ENCODE data around the gene CDKL1.

Gene CDKL1

GRCh38 chr14:50338587-50338986 lies 58.1 kb downstream of the CDKL1 start:
- ATAC-seq (ENCODE audit: insufficient read depth, low read depth) (no peak), DNase-seq (no peak)
- H3K4me2 ChIP-seq (ENCODE audit: insufficient read depth, low read length), result no peak overlapping the region
- TF ChIP-seq EZH2 (IDR thresholded peaks at IDR 0.05; ENCODE audit: borderline replicate concordance, low read depth, low read length, severe bottlenecking) (no peak), CTCF (IDR thresholded peaks at IDR 0.05; ENCODE audit: borderline replicate concordance, extremely low read depth, low read length, poor library complexity, severe bottlenecking) (no peak)
- H3K9me3 ChIP-seq (ENCODE audit: insufficient read depth, low read length, severe bottlenecking), result no peaks in the 10 kb centered on the region
- peaks cover 3% of the 10 kb centered on the region; the same call in 1 of the 2 replicates for H3K36me3 ChIP-seq (ENCODE audit: insufficient read depth, low read length)
- peaks cover 26% of the 10 kb centered on the region for H3K4me1 ChIP-seq (ENCODE audit: insufficient read depth, low read length)
- H3K79me2 ChIP-seq (ENCODE audit: insufficient read depth, low read length), result no peaks in the 10 kb centered on the region
- H3K9ac ChIP-seq (ENCODE audit: low read depth, low read length), result no peak overlapping the region
- no peak overlapping the region for H3K4me3 ChIP-seq (ENCODE audit: low read depth in 1 of 2, low read length in 2 of 2)
- H3K27ac ChIP-seq (ENCODE audit: low read length), result no peak overlapping the region
- no peak overlapping the region for H2AFZ ChIP-seq (ENCODE audit: low read depth, low read length)
- H4K20me1 ChIP-seq (ENCODE audit: insufficient read depth, low read length), result no peaks in the 10 kb centered on the region
- no peaks in the 10 kb centered on the region for H3K27me3 ChIP-seq (ENCODE audit: insufficient read depth, low read length, poor library complexity)

GRCh38 chr14:50335989-50336824 lies 60.5 kb downstream of the CDKL1 start:
- Histone ChIP-seq H3K4me2 (ENCODE audit: insufficient read depth, low read length) (peak overlapping the region; percentile 57), H3K9me3 (ENCODE audit: insufficient read depth, low read length, severe bottlenecking) (no peaks in the 10 kb centered on the region), H2AFZ (ENCODE audit: low read depth, low read length) (peak overlapping the region; percentile 30), H3K79me2 (ENCODE audit: insufficient read depth, low read length) (no peaks in the 10 kb centered on the region), H3K36me3 (ENCODE audit: insufficient read depth, low read length) (peaks cover 19% of the 10 kb centered on the region), H3K27me3 (ENCODE audit: insufficient read depth, low read length, poor library complexity) (no peaks in the 10 kb centered on the region), H3K4me1 (ENCODE audit: insufficient read depth, low read length) (peaks cover 26% of the 10 kb centered on the region), H4K20me1 (ENCODE audit: insufficient read depth, low read length) (no peaks in the 10 kb centered on the region), H3K27ac (ENCODE audit: low read length) (peak overlapping the region; percentile 75), H3K9ac (ENCODE audit: low read depth, low read length) (peak overlapping the region; percentile 37), H3K4me3 (ENCODE audit: low read depth in 1 of 2, low read length in 2 of 2) (peak overlapping the region in 1 of 2 experiments; percentile 26; a peak in 2 of 4 replicates)
- peak; percentile 68 for DNase-seq
- ATAC-seq (ENCODE audit: insufficient read depth, low read depth), result peak; percentile 93
- TF ChIP-seq CTCF (IDR thresholded peaks at IDR 0.05; ENCODE audit: borderline replicate concordance, extremely low read depth, low read length, poor library complexity, severe bottlenecking) (no peak), EZH2 (IDR thresholded peaks at IDR 0.05; ENCODE audit: borderline replicate concordance, low read depth, low read length, severe bottlenecking) (no peak)

GRCh38 chr14:50335389-50335788 lies 61.3 kb downstream of the CDKL1 start:
- peaks cover 22% of the 10 kb centered on the region for H3K36me3 ChIP-seq (ENCODE audit: insufficient read depth, low read length)
- H3K9me3 ChIP-seq (ENCODE audit: insufficient read depth, low read length, severe bottlenecking), result no peaks in the 10 kb centered on the region
- TF ChIP-seq CTCF (IDR thresholded peaks at IDR 0.05; ENCODE audit: borderline replicate concordance, extremely low read depth, low read length, poor library complexity, severe bottlenecking), result no peak
- no peak for TF ChIP-seq EZH2 (IDR thresholded peaks at IDR 0.05; ENCODE audit: borderline replicate concordance, low read depth, low read length, severe bottlenecking)
- ATAC-seq (ENCODE audit: insufficient read depth, low read depth), result peak; percentile 3; the same call in 1 of the 3 replicates
- H3K27ac ChIP-seq (ENCODE audit: low read length), result peak overlapping the region; percentile 75
- peaks cover 26% of the 10 kb centered on the region for H3K4me1 ChIP-seq (ENCODE audit: insufficient read depth, low read length)
- peak overlapping the region in 1 of 2 experiments; percentile 26; a peak in 1 of 4 replicates for H3K4me3 ChIP-seq (ENCODE audit: low read depth in 1 of 2, low read length in 2 of 2)
- peak overlapping the region; percentile 37 for H3K9ac ChIP-seq (ENCODE audit: low read depth, low read length)
- no peaks in the 10 kb centered on the region for H3K79me2 ChIP-seq (ENCODE audit: insufficient read depth, low read length)
- no peaks in the 10 kb centered on the region for H3K27me3 ChIP-seq (ENCODE audit: insufficient read depth, low read length, poor library complexity)
- H4K20me1 ChIP-seq (ENCODE audit: insufficient read depth, low read length), result no peaks in the 10 kb centered on the region
- no peak for DNase-seq
- no peak overlapping the region; the same call in 1 of the 2 replicates for H2AFZ ChIP-seq (ENCODE audit: low read depth, low read length)
- peak overlapping the region; percentile 57 for H3K4me2 ChIP-seq (ENCODE audit: insufficient read depth, low read length)

All from DND-41 (cell line).